ENCODE data around the gene PHACTR1.

PHACTR1 gene

GRCh38 chr6:13260831-13261230, 544.3 kb downstream of the PHACTR1 start:
- no peak for DNase-seq (ENCODE audit: low read depth in 2 of 2)

GRCh38 chr6:13261464-13261994, 545.0 kb downstream of the PHACTR1 start:
- no peak for DNase-seq (ENCODE audit: low read depth in 2 of 2)

GRCh38 chr6:13262302-13263230, 546.0 kb downstream of the PHACTR1 start:
- no peak for DNase-seq (ENCODE audit: low read depth in 2 of 2)

DNA sequence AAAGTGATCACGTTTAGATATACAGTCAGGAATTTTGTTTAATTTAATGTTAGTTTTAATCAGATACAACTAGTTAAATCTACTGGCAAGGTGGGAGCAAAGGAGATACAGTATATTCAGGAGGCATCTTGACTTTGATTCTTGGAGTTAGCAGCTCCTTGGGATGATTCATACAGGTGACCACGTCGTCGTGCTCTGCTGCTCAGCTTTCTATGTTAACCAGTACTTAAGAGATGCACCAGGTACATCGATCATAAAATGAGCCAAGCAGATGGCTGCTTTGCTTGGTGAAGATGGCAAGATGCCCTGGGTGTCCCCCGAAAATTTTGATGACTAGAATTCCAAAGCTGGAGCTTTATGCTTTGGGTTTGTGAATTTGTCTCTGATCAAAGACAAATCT, 547.1 kb downstream of the PHACTR1 start:
- DNase-seq (ENCODE audit: low read depth in 2 of 2): no peak

DNA sequence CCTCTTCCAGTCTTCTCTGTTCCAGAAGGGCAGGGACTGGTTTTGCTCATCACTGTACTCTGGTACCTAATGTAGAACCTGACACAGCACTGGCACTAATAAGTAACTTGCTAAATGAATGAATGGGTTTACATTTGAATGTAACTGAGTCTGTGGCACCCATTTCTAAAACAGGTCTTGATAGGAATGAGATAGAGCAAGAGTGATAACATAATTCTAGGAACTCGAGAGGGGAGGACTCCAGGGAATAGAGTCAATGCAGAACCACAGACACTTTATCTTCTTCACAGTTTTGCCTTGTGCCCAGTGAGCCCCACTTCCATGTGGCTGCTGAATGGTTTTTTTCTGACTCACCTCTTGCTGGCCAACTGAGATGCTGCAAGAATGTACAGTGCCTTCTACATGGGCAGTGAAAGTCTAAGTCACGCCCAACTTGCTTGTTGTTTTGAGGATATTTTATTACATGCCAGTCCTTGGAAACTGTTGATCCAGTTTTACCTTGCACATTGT, 550.6 kb downstream of the PHACTR1 start:
- no peak for DNase-seq (ENCODE audit: low read depth in 2 of 2)

DNA sequence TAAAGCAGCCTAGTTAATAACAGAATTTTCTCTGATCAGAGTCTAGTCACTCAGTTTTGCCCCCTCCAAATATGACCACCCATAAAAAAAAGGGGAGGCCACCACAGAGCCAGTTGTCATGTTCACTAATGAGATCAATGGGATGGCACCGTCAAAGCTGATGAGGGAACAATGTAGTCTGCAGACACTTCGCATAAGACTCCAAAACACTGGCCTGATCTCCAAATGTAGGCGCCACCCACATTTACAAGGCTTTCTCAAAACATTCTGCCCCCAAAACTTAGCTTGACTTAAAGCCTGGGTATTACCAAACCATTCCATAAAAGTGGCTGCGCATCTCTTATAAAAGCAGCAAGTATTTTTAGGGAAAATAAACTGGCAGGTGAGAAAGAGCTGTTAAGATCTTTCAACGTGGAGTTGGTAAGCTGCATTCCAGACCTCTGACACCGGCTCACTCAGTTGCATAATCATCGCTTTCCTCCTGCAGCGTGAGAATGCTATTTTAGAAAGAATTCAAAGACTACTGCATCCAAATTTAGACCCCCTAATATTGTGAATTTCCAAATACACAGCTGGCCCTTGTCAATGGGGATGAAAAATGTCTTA, 552.4 kb downstream of the PHACTR1 start:
- DNase-seq (ENCODE audit: low read depth in 2 of 2): no peak

DNA sequence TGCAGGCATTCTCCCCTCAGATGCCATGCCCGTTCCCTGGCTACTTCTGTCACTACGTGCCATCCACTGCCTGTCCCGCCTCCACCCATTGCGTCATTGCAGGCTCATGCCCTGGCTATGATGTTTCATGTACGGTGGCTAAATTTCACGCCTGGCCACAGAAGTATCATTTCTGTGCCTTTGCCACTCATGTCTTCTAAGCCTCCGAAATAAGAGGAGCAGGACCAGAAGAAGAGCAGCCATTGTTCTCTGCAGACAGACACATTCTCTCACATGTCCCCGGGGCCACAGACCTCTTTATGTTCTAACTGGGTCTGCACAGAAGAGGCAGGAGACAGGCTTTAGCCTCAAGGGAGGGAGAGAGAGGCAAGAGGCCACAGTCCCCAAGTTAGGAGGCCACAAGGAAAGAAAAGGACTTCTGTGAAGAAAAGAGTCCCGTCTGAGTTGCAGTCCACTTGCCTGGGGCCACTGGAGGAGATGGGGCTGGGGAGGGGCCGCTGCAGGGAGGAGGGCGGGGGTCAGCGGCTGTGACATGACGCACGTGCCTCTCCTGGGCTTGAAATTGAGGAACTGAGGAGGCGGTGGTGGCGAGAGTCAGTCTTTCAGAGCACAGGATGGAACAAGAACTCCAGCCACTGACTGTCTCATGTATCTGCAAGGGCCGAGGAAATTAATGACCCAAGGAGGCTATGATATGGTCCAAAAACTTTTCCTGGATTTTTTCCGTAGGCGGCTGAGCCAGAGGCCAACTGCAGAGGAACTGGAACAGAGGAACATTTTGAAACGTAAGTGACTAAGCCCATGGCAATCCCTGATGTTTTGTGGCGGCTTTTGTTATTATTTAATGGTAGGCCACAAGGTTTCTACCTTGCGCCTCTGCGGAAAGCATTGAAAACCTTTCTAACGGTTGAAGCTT, 555.8 kb downstream of the PHACTR1 start:
- no peak for DNase-seq (ENCODE audit: low read depth in 2 of 2)

GRCh38 chr6:13273202-13273930, 556.8 kb downstream of the PHACTR1 start:
- DNase-seq (ENCODE audit: low read depth in 2 of 2): no peak

GRCh38 chr6:13273931-13274706, 557.6 kb downstream of the PHACTR1 start:
- DNase-seq (ENCODE audit: low read depth in 2 of 2): peak; percentile 26 to 36

- DNase-seq (ENCODE audit: low read depth in 2 of 2): no peak
Observed at GRCh38 chr6:13274707-13275434, 558.3 kb downstream of the PHACTR1 start.

DNA sequence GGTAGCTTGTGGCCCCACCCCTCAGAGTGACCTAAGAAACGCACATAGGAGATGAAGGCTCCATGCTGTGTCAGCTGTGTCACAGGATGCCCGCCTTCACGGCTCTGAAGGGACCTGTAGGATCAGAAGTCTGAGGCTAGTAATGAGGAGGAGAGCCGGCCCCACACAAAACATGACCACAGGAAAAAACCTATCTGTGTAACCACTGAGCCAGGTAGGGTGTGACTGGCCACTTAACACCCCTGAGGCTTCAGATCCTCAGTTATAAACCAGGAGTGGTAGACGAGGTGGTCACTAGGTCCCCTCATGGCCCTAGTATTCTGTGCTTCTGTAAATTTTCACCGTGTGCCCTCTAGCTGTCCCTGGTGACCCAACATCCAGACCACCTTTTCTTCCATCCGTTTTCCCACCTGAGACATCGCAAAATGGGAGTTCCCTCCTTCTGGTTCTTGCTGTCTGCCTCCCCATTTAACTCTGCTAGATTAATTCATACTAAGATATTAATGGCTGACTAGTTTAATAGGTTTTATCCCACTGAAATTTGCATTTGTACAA, 558.9 kb downstream of the PHACTR1 start:
- DNase-seq (ENCODE audit: low read depth in 2 of 2): no peak

- no peak for DNase-seq (ENCODE audit: low read depth in 2 of 2)
Observed at GRCh38 chr6:13277231-13277630, 560.7 kb downstream of the PHACTR1 start.

GRCh38 chr6:13278164-13278563, 561.6 kb downstream of the PHACTR1 start:
- DNase-seq (ENCODE audit: low read depth in 2 of 2): no peak

DNA sequence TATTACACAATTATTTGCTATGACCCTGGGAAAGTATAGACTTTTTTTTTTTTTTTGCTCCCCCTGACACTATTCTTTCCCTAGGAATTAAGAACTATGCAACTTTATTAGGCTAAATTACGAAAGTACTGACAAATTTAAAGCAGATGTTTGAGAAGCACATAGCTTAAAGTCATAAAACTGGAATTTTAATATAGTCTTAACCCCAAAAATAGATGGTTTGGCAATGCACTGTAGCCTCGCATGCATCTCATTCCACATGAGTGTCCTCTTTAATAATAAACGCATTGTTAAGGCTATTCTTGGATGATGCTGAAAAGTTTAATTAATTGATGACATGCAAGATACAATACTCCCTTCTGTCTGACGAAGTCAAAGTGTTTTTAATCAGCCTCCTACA, 562.4 kb downstream of the PHACTR1 start:
- no peak for DNase-seq (ENCODE audit: low read depth in 2 of 2)

- DNase-seq (ENCODE audit: low read depth in 2 of 2): no peak
Observed at GRCh38 chr6:13280254-13280653, 563.7 kb downstream of the PHACTR1 start.

GRCh38 chr6:13281686-13282085, 565.1 kb downstream of the PHACTR1 start:
- DNase-seq (ENCODE audit: low read depth in 2 of 2): no peak

- DNase-seq (ENCODE audit: low read depth in 2 of 2): no peak
Observed at GRCh38 chr6:13282393-13283069, 566.0 kb downstream of the PHACTR1 start.

GRCh38 chr6:13283331-13283730, 566.8 kb downstream of the PHACTR1 start:
- no peak for DNase-seq (ENCODE audit: low read depth in 2 of 2)

GRCh38 chr6:13284646-13285045, 568.1 kb downstream of the PHACTR1 start:
- DNase-seq (ENCODE audit: low read depth in 2 of 2): no peak
